Posterior vena cava (tissue), 2 donors: Measurements from ENCODE around the gene EMD. TPM values are rescaled to one million over a fixed set of nuclear protein-coding genes. Genes with fewer than 3 reads are reported as not detected.
"Not testable (repeated sequence)": the region's sequence is repeated elsewhere in the genome, so short reads cannot be mapped to it uniquely, and the experiment has no call there.

Experiments
- DNase-seq: peaks from one replicate; pipeline ENCODE4 v3.0.0-alpha.2; 2020; ENCODE audit warnings: low spot score
- intact Hi-C, 2 donors: fragments of 100-400 bp; cut with DNase I; formaldehyde crosslinking; loops; one replicate each; pipeline versions ENCODE4 v1.14.1 to v1.14.2; 2022 to 2023
- total RNA-seq, 2 donors: library from RNA; stranded (reverse); fragmentation: NEBNext Ultra II Directional; extraction: Animal tissue kit (Norgen Biotek cat#: 25700); gene quantifications; one replicate each; pipeline ENCODE4 v1.2.1, GENCODE V29; 2021
- donor health status: DM: yes; HTN: yes; CAD: no.
- donor health status: DM: yes; HTN: yes; CAD: no.

Gene EMD
- total RNA-seq, 2 donors from 2014 or later = 61.8 to 67.2 TPM

DNA sequence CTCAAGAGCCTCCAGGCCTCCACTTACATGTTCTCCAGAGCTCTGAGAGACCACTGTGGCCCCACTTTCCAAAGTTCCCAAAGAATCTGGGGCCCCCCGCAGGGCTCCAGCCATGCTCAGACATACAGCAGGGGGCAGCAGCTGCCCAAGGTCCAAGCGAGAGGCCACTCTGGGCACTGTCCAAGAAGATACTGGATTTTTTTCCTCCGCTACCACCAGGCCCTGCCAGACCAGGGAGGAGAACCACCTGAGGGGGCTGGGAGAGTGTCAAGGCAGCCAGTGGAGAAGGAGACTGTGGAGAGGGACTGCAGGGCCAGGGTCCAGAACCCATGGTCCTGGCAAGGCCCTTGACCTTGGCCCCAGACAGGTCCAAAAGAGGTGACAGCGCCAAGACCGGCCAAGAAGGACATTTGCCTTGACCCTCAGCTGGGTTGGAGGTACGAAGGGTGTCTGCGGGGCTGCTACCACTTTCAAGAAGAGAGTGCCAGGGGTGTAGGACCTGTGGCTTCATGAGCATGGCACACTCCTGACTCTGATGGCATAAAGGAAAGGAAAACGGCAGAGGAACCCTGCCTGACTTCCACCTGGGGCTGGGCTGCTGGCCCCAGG, 5.3 kb downstream of the EMD start:
- intact Hi-C loops = no loop called here
- peak; percentile 78 for DNase-seq

DNA sequence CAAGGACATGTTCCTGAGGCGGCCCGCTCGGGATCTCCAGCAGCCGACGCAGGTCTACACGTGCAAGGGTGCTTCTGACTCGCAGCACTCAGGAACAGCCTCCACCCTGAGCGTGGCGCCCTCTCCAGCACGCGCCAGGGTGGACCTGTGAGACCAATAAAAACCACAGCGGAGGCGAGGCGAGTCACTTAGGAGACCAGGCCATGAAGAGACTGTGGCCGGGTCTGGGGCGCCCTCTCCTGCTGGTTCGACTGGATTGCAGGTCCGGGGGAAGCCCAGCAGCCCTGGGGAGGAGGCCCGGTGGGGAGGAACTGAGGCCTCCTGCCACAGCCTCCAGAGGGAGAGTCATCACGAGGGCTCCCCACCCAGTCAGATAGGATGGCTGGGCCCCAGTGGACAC, 9.0 kb downstream of the EMD start:
- DNase-seq, intact Hi-C loops: not testable (repeated sequence)

DNA sequence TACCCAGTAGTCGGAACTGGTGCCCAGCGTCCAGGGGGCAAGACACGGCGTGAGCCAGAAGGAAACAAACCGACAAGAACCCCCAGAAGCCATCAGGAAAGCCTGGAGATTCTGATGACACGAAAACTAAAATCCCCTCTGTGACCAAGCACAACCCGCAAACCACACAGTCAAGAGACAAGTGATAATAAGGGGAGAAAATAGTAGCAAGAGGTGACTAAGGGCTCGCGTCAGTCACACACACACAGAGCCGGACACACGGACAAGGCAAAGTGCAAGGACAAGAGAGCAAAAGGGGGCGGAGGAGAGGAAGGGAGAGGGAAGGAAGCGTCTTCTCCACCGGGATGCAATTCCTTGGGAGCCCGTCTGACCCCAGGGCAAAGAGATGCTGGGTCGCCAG, 9.6 kb downstream of the EMD start:
- DNase-seq, intact Hi-C loops: not testable (repeated sequence)

DNA sequence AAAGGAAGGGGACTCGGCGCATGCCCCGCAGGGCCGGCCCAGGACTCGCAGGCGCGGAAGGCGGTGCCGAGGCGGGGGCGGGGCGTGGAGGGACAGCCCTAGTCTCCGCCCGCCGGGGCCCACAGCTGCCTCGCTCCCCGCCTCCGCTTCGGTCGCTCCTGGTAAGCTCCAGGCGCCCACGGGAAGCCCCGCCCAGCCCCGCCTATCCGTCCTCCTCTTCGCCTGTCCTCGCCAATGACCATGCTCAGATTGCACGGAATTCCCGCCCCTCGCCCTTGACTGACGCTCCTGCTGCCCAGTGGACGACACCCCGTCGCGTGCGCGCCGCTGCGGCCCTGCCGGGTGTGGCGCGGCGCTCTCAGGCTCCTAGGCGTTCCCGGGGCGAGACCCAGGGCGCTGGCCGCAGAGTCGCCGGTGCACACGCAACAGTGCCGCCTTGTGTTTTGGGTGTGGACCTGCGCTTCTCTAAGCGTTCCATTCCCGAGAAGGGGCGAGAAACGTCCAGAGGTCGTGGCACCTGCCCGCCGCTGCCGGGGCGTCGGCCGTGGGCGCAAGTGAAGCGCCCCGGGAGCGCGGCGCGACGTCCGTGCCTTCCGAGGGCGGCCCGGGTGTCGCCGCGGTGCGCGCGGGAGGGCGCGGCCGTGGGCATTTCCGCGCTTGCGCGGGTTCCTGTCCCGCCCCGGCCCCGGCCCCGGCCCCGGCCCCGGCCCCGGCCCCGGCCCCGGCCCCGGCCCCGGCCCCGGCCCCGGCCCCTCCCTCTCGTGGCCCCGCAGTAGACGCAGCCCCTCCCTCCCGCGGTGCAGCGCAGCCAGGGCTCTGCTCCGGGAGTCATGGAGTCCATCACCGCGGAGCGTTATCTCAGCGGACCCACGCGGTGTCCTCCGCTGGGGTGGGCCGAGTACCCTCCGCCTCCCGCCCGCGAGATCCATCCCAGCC, 11.0 kb downstream of the EMD start:
- intact Hi-C loops, DNase-seq: not testable (repeated sequence)

DNA sequence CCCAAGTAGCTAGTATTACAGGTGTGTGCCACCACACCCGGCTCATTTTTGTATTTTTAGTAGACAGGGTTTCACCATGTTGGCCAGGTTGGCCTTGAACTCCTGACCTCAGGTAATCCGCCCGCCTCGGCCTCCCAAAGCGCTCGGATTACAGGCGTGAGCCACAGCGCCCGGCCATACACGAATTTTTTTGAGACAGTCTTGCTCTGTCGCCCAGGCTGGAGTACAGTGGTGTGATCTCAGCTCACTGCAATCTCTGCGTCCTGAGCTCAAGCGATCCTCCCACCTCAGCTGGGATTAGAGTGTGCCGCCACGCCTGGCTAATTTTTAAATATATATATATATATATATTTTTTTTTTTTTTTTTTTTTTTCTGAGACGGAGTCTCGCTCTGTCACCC, 17.3 kb downstream of the EMD start:
- intact Hi-C loops, DNase-seq: not testable (repeated sequence)

DNA sequence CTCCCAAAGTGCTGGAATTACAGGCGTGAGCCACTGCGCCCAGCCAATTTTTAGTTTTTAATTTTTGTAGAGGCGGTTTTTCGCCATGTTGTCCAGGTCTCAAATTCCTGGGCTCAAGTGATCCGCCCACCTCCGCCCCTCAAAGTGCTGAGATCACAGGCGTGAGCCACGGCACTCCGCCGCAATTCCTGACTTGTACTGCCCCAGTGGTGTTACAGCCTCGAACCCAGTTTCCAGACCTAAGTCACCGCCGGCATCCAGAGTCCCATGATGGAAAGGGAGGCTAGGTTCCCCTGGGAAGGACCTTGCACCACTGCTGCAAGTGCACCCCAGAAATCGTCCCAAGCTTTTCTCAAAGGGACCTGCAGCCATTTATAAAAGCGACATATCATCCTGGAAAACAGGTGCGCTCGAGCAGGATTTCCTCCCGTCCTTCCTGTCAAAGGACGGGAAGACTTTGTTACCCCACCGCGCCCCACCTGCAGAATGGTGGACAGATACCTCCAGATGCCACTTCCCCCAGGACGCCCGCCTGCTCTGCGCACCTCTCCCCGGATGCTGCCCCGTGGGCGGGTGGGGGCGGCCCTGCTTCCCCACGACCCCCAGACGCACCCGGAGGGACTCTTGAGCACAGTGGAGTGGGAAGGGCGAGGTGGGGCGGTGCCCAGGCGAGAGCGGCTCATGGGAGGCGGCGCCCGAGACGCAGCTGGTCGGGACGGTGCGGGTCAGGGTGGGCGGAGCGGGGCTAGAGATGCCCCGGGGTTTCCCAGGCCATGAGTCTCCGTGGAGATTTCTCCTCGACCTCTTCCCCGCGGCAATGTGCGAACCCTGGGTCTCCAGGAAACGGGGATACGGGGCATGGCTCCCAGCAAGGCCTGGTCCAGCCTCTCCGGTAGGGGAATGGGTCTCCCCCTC, 18.1 kb downstream of the EMD start:
- intact Hi-C loops = no loop called here
- peak; percentile 92 for DNase-seq

DNA sequence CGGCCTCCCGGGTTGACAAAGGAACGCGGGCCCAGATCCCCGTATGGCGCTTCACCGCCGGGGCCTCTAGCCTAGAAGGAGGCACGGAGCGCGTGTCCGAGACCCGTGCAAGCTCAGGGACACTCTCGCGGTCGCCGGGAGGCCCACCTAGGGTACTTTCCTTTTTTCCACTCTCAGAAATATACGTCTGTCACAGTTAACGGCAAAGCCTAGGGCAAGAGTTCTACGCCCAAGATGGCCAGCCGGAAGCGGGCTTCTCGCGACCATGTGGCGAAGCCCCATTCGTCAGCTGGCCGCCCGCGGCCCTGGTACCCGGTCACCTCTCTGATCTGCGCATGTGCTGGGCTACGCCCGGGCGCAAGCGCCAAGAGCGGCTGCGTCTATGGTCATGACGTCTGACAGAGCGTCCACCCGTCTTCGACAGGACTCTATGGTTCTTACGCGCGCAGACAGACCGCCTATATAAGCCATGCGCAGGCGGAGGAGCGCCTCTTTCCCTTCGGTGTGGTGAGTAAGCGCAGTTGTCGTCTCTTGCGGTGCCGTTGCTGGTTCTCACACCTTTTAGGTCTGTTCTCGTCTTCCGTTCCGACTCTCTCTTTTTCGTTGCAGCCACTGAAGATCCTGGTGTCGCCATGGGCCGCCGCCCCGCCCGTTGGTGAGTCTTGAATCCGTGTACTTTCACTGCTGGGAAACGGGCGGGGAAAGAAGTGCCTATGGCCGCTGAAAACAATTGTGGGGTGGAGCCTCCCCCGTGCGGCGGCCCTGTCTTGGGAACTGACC, 19.0 kb downstream of the EMD start, which contains the start of gene RPL10:
TSS of gene RPL10 (plus strand) at position 490 of the 780 bp plus-strand sequence. CDS start at position 633, 143 bp downstream.
- peak; percentile 98 for DNase-seq
- intact Hi-C loops = no loop called here

DNA sequence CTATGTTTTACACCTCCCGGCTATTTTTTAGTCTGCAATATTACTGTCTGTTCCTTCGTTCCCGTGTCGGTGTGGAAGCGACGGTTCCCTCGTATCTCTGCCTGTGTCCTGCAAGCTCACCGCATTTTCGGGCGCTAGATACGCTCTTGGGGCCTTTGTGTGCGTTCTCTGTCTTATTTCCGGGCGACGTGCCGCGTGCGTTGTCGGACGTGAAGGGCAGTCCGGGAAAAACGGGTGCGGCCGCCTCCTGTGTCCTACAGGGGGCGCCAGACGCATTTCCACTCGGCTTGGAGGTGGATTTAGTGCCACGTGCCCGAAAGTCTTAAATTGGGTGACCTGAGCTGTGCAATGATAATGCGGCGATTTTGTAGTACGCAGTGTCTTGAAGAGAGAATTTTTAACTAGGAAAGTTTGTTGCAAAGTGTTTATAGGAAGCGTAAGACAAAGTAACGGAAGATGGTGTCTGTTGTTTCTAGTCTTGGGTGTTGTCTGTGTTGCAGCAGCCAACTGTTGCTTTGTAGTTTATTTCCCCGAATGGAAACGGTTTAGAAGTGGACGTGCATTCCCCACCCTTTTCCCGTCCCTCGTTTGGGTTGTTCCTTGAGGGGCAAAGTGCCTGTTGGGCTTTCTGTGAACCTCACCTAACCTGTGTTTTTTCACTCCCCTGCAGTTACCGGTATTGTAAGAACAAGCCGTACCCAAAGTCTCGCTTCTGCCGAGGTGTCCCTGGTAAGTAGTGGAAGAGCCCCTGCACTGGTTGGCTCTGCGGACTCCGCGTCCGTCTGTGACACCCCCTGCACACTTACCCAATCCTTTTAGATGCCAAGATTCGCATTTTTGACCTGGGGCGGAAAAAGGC, 19.8 kb downstream of the EMD start:
- DNase-seq = peak; percentile 97
- intact Hi-C loops = no loop called here

DNA sequence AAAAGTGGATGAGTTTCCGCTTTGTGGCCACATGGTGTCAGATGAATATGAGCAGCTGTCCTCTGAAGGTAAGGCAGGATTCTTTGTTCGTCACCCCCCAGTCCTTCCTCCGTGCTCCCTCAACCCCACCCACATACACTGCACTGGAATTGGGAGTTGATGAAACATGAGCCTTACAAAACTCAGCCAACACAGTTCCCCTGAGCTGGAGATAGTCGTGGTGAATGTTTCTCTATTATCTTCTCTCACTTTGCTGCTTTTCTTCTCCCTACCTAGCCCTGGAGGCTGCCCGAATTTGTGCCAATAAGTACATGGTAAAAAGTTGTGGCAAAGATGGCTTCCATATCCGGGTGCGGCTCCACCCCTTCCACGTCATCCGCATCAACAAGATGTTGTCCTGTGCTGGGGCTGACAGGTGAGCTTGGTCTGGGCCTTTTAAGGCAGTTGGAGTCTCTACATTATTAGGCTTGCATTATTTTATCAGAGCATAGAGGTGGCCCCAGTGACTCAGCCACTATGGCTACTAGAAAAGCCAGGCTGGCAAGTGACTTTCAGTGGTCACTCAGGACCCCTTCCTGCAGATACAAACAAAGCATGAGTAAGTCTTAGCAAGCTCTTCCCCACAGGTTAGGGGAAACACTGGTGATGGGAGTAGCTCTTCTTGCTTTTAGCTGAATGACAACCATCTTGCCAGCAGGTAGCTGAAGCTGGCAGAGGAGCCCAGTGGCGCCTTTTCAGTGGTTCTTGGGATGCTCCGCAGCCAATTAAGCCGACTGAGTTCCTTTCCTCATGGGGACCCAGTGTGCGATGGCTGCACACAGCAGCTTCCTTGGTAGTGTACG, 20.7 kb downstream of the EMD start:
- intact Hi-C loops = no loop called here
- no peak for DNase-seq

DNA sequence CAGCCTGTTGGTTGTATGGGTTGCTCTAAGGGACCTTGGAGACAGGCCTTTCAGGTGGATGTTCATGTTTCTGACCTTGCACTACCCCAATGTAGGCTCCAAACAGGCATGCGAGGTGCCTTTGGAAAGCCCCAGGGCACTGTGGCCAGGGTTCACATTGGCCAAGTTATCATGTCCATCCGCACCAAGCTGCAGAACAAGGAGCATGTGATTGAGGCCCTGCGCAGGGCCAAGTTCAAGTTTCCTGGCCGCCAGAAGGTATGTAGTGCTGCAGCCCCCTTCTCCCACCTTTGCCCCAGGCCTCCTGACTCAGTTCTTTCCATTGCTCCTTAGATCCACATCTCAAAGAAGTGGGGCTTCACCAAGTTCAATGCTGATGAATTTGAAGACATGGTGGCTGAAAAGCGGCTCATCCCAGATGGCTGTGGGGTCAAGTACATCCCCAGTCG, 21.3 kb downstream of the EMD start:
- intact Hi-C loops, DNase-seq: not testable (repeated sequence)

DNA sequence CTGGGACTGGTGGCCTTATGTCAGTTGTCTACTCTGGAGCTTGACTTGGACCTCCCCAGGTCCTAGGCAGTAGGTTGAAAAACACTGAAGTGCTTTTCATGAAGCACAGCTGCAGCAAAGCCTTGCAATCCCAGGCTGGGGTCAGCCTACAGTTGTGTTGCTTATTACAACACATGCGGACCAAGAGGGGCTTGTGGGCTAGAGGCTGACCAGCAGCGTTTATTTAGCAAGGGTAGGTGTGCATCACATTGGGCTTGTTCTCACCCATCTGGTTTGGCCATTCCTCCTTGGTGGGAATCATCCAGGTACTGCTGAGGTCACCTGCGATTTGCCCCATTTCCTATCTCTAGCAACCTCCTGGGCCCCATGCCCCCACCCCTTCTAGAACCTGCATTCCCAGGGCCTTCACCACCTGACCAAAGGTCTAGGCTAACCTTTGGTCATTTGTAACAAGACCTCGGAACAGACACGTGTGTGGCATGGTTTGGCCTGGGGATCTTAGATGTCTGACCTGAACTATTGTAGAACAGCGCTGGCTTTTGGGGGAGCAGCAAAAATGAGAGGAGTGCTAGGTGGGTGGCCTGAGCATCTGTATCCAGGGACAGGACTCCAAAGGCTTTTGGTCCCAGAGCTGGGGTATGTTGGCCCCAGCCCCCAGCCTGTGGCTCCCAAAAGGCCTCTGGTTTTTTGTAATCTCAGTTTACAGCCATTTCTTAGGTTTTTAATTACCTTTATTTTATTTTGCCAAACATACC, 22.1 kb downstream of the EMD start:
- intact Hi-C loops = no loop called here
- DNase-seq = no peak

DNA sequence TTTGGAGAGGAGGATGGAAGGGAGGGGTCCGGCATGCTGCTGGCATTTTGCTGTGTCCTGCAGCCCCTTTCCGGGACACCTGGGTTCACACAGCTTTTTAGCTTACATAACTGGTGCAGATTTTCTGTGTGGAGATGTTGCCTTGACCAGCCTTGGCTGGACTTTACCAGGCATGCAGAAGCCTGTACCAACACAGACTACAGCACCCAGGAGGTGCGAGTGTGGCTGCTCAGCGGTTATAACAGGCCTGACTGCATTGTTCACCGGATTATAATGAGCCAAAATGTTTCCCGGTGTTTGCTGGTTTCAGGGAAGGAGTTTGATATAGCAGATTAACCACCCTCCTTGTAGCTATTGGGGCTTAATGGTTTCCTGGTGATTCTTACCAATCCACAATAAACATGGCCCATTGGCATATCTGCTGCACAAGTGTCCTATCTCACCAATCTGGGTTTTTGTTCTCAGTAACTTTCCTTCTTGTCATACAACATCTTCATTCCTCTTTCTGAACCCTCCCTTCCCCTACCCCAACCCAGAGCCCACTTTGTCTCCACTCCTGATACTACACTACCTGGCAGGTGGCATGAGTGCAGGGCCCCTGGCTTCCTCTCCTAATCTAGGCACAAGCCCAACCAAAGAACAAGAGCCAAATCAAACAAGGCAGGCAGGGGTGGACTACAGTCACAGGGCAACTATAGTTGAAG, 23.0 kb downstream of the EMD start:
- intact Hi-C loops = no loop called here
- DNase-seq = no peak

DNA sequence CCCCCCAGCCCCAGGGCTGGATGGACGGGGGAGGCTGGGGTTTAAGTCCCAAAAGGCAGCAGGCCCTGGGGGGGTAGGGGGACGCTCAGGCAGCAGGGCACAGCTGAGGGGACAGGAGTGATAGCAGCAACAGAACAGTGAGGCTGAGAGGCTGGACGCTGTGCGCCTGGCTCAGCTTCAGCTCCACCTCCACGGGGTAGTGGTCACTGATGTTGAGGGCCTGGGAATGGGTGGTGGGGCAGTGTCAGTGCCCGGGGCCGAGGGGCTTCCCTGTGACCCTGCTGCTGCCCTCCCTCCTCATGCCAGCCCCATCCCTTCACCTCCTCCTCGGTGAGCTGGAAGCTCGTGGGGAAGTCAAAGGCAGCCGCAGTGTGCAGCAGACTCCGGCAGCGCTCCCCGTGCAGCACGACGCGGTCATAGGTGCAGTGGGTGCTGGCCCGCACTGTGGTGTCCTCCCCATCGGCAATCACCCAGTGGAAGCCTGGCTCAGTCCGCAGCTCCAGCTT, 23.6 kb downstream of the EMD start:
- no peak for DNase-seq
- intact Hi-C loops = no loop called here

DNA sequence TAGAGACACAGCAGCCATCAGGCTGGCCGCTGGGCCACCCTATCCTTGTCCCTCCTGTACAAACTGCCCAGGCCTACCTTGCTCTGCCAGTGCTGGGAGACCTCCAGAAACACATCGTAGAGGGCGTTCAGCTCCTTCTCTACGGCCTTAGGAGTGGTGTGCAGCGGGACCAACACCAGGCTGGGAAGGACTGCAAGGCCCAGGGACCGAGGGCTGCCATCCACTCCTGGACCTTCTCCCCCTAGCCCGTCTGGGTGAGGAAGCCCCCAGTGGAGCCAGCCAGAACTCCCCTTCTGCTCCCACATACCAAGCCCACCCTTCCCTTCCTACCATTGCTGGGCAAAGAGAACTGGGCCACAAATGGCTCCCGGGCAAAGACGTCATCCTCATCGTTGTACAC, 24.1 kb downstream of the EMD start:
- DNase-seq = no peak
- intact Hi-C loops = no loop called here

DNA sequence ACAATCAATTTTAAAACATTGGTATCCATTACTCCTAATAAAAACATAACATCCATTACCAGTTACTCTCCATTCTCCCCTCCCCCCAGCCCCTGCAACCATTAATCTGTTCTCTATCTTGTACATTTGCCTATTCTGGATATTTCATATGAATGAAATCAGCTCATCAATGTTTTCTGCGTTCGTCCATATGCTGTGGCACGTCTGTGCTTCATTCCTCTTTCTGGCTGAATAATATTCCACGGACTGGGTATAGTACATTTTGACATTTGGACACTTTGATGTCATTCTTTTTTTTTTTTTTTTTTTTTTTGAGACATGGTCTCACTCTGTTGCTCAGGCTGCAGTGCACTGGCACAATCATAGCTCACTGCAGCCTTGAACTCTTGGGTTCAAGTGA, 24.8 kb downstream of the EMD start:
- DNase-seq = no peak
- intact Hi-C loops = no loop called here
